ENCODE measurements around the gene TRPM6.

GRCh38 chr9:74846766-74847165, 41.0 kb downstream of the TRPM6 start:
- TF ChIP-seq, protein P1, sequence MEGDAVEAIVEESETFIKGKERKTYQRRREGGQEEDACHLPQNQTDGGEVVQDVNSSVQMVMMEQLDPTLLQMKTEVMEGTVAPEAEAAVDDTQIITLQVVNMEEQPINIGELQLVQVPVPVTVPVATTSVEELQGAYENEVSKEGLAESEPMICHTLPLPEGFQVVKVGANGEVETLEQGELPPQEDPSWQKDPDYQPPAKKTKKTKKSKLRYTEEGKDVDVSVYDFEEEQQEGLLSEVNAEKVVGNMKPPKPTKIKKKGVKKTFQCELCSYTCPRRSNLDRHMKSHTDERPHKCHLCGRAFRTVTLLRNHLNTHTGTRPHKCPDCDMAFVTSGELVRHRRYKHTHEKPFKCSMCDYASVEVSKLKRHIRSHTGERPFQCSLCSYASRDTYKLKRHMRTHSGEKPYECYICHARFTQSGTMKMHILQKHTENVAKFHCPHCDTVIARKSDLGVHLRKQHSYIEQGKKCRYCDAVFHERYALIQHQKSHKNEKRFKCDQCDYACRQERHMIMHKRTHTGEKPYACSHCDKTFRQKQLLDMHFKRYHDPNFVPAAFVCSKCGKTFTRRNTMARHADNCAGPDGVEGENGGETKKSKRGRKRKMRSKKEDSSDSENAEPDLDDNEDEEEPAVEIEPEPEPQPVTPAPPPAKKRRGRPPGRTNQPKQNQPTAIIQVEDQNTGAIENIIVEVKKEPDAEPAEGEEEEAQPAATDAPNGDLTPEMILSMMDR (IDR thresholded peaks at IDR 0.05) = no peak
- no peak for TF ChIP-seq ZFX (IDR thresholded peaks at IDR 0.05; ENCODE audit: borderline replicate concordance)

Measured in 22Rv1 (cell line).